HepG2 (cell line): ENCODE measurements around the gene MEF2D. TPM values are rescaled to one million over a fixed set of nuclear protein-coding genes. Genes with fewer than 3 reads are reported as not detected.
A peak's percentile ranks its signal among the peaks of the same experiment; 100 is the strongest.

ENCODE experiments used
- ATAD3A ChIP-seq: sonication (generic); formaldehyde crosslinking; IDR thresholded peaks from 2 replicates; pipeline ENCODE4 v1.4.0; 2020; ENCODE audit warnings: missing genetic modification reagents
- ATF2 ChIP-seq: sonication (generic); formaldehyde crosslinking; IDR thresholded peaks from 2 replicates; pipeline ENCODE4 v1.4.0; 2020; ENCODE audit warnings: missing genetic modification reagents
- EED ChIP-seq: sonication (generic); formaldehyde crosslinking; IDR thresholded peaks from 2 replicates; pipeline ENCODE4 v1.5.0; 2020; ENCODE audit warnings: mild to moderate bottlenecking, missing genetic modification reagents
- FOXA1 ChIP-seq, 2 experiments: fragments of 450-650 bp in 1 of 2; sonication (generic) in 1 of 2; formaldehyde crosslinking in 1 of 2; IDR thresholded peaks; 2 replicates each; pipeline versions ENCODE4 v1.4.0 to v1.6.1; 2016 to 2020; ENCODE audit warnings: missing genetic modification reagents in 1 of 2
- FOXC1 ChIP-seq: sonication (generic); formaldehyde crosslinking; IDR thresholded peaks from 2 replicates; pipeline ENCODE4 v1.8.0; 2022; ENCODE audit warnings: mild to moderate bottlenecking, missing genetic modification reagents, borderline replicate concordance
- NFKB2 ChIP-seq: sonication (generic); formaldehyde crosslinking; IDR thresholded peaks from 2 replicates; pipeline ENCODE4 v1.4.0; 2020; ENCODE audit warnings: missing genetic modification reagents, borderline replicate concordance
- NR2F6 ChIP-seq, 2 experiments: IDR thresholded peaks; 2 replicates each; pipeline ENCODE4 v1.6.1; 2016; ENCODE audit warnings: antibody characterized with exemption in 1 of 2, mild to moderate bottlenecking in 1 of 2
- SRSF9 ChIP-seq: fragments of 200-400 bp; formaldehyde crosslinking; IDR thresholded peaks from 2 replicates; pipeline ENCODE4 v1.6.1; 2018; ENCODE audit warnings: borderline replicate concordance, mild to moderate bottlenecking, low read depth, low read length; ENCODE audit not compliant: insufficient read depth, poor library complexity, severe bottlenecking
- TARDBP ChIP-seq: sonication (generic); formaldehyde crosslinking; IDR thresholded peaks from 2 replicates; pipeline ENCODE4 v1.8.0; 2022; ENCODE audit warnings: mild to moderate bottlenecking, missing genetic modification reagents
- THRA ChIP-seq: sonication (generic); formaldehyde crosslinking; IDR thresholded peaks from 2 replicates; pipeline ENCODE4 v1.4.0; 2020; ENCODE audit warnings: missing genetic modification reagents, borderline replicate concordance
- ZNF431 ChIP-seq: sonication (generic); formaldehyde crosslinking; IDR thresholded peaks from 2 replicates; pipeline ENCODE4 v1.9.0; 2022; ENCODE audit warnings: missing genetic modification reagents, low read depth, mild to moderate bottlenecking, borderline replicate concordance
- ZNF589 ChIP-seq: sonication (generic); formaldehyde crosslinking; conservative IDR thresholded peaks from 2 replicates; pipeline ENCODE4 v1.8.0; 2022; ENCODE audit warnings: mild to moderate bottlenecking, moderate library complexity, missing genetic modification reagents
- ZNF614 ChIP-seq: IDR thresholded peaks from 2 replicates; pipeline ENCODE4 v1.6.1; 2018; ENCODE audit warnings: missing biosample characterization, missing genetic modification reagents, inconsistent platforms, borderline replicate concordance
- polyA plus RNA-seq, 8 experiments: library from polyadenylated mRNA; depleted of rRNA in 3 of 8; stranded (reverse) in 7 of 8; unstranded in 1 of 8; fragments of >200 nt; fragmentation: Illumina TruSeq in 4 of 8; extraction: Trizol in 4 of 8; gene quantifications; 2 replicates each; pipeline versions ENCODE4 v1.2.1 to v1.2.3, GENCODE V29; 2011 to 2016; ENCODE audit warnings: low read depth in 4 of 8, missing spikeins in 1 of 8, mixed read lengths in 1 of 8; ENCODE audit not compliant: insufficient read depth in 1 of 8
- total RNA-seq, 5 experiments: library from RNA; depleted of rRNA; stranded (reverse); fragments of >200 nt; fragmentation: Illumina TruSeq; extraction: Trizol; gene quantifications; 2 replicates each; pipeline ENCODE4 v1.2.3, GENCODE V29; 2016; ENCODE audit warnings: low read depth in 1 of 5
- TF ChIP-seq, protein P1 (sequence below): sonication (generic); formaldehyde crosslinking; IDR thresholded peaks from 2 replicates; pipeline ENCODE4 v1.5.0; 2020; ENCODE audit warnings: missing genetic modification reagents
- TF ChIP-seq, protein P2 (sequence below): sonication (generic); formaldehyde crosslinking; IDR thresholded peaks from 2 replicates; pipeline ENCODE4 v1.5.1; 2020; ENCODE audit warnings: missing genetic modification reagents, mild to moderate bottlenecking, borderline replicate concordance
- TF ChIP-seq, protein P3 (sequence below), 2 experiments: IDR thresholded peaks; 2 replicates each; pipeline ENCODE4 v1.6.1; 2011 to 2012; ENCODE audit warnings: low read length in 2 of 2, borderline replicate concordance in 1 of 2, low read depth in 1 of 2, mild to moderate bottlenecking in 1 of 2, moderate library complexity in 1 of 2

MEF2D gene
- total and polyA plus RNA-seq, 2 of the 13 experiments (the other 11 are each of a cell fraction or from before 2014, with no cell fraction given), result 1.6 to 3.9 TPM

DNA sequence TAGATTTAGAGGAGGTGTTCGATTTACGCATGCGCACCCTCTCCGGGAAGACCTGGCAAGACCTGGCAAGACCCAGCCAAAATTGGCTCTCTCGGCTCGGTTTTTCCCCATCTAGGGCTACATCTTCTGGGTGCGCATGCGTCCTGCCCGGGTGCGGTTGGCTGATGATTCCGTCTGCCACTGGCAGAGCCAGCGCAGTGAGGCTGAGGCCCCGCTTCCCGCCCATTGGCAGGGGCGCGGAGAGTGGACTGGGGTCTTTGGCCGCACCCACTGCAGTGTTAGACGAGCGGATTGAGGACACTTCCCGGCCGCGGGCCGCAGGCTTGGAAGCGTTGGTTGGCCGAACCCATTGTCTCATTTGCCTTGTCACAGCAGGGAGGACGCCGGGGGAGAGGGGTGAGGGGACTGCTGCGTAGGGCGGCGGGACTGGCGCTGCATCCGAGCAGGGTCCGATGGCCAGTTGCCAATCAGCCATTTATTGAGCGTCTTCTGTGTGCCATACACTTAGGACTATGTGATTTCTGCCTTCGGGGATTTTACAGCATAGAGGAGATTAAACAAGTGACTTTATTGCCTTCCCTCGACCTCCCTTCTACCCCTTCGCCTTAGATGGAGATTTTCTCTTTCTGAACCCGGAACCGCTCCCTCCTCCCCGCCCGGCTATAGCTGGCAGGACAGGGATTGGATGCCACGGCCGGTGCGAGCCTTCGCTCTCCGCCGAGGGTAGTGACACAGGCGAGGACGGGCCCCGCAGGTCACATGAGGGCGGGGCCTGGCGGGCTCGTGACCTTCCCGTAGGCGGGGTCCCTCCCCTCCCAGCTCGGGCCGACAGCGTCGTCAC, 43.7 kb downstream of the MEF2D start (continued):
- TF ChIP-seq ATAD3A (CRISPR knock-in tag) (no peak), THRA (CRISPR knock-in tag) (peak; percentile 81; the same call in 1 of the 2 replicates), SRSF9 (no peak), EED (no peak; the same call in 1 of the 2 replicates), ZNF614 (CRISPR knock-in tag) (no peak), ATF2 (CRISPR knock-in tag) (peak; percentile 43; the same call in 1 of the 2 replicates), NR2F6 (IDR thresholded peaks at IDR 0.05) (peak; percentile 22; the same call in 1 of the 2 replicates), NR2F6 (CRISPR knock-in tag; IDR thresholded peaks at IDR 0.05) (peak; percentile 79), ZNF589 (CRISPR knock-in tag) (no peak), ZNF431 (CRISPR knock-in tag) (no peak), FOXA1 (IDR thresholded peaks at IDR 0.05) (no peak), FOXA1 (CRISPR knock-in tag; IDR thresholded peaks at IDR 0.05) (no peak; the same call in 1 of the 2 replicates), NFKB2 (CRISPR knock-in tag) (peak; percentile 76), FOXC1 (CRISPR knock-in tag) (peak; percentile 92), TARDBP (CRISPR knock-in tag) (peak; percentile 21; the same call in 1 of the 2 replicates)
- TF ChIP-seq, protein P1, sequence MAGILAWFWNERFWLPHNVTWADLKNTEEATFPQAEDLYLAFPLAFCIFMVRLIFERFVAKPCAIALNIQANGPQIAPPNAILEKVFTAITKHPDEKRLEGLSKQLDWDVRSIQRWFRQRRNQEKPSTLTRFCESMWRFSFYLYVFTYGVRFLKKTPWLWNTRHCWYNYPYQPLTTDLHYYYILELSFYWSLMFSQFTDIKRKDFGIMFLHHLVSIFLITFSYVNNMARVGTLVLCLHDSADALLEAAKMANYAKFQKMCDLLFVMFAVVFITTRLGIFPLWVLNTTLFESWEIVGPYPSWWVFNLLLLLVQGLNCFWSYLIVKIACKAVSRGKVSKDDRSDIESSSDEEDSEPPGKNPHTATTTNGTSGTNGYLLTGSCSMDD (CRISPR knock-in tag), result no peak
- TF ChIP-seq, protein P2, sequence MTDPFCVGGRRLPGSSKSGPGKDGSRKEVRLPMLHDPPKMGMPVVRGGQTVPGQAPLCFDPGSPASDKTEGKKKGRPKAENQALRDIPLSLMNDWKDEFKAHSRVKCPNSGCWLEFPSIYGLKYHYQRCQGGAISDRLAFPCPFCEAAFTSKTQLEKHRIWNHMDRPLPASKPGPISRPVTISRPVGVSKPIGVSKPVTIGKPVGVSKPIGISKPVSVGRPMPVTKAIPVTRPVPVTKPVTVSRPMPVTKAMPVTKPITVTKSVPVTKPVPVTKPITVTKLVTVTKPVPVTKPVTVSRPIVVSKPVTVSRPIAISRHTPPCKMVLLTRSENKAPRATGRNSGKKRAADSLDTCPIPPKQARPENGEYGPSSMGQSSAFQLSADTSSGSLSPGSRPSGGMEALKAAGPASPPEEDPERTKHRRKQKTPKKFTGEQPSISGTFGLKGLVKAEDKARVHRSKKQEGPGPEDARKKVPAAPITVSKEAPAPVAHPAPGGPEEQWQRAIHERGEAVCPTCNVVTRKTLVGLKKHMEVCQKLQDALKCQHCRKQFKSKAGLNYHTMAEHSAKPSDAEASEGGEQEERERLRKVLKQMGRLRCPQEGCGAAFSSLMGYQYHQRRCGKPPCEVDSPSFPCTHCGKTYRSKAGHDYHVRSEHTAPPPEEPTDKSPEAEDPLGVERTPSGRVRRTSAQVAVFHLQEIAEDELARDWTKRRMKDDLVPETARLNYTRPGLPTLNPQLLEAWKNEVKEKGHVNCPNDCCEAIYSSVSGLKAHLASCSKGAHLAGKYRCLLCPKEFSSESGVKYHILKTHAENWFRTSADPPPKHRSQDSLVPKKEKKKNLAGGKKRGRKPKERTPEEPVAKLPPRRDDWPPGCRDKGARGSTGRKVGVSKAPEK, result 0 out of 2 replicates have a peak, but pooled peaks have one; percentile 37
- TF ChIP-seq, protein P3, sequence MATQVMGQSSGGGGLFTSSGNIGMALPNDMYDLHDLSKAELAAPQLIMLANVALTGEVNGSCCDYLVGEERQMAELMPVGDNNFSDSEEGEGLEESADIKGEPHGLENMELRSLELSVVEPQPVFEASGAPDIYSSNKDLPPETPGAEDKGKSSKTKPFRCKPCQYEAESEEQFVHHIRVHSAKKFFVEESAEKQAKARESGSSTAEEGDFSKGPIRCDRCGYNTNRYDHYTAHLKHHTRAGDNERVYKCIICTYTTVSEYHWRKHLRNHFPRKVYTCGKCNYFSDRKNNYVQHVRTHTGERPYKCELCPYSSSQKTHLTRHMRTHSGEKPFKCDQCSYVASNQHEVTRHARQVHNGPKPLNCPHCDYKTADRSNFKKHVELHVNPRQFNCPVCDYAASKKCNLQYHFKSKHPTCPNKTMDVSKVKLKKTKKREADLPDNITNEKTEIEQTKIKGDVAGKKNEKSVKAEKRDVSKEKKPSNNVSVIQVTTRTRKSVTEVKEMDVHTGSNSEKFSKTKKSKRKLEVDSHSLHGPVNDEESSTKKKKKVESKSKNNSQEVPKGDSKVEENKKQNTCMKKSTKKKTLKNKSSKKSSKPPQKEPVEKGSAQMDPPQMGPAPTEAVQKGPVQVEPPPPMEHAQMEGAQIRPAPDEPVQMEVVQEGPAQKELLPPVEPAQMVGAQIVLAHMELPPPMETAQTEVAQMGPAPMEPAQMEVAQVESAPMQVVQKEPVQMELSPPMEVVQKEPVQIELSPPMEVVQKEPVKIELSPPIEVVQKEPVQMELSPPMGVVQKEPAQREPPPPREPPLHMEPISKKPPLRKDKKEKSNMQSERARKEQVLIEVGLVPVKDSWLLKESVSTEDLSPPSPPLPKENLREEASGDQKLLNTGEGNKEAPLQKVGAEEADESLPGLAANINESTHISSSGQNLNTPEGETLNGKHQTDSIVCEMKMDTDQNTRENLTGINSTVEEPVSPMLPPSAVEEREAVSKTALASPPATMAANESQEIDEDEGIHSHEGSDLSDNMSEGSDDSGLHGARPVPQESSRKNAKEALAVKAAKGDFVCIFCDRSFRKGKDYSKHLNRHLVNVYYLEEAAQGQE (IDR thresholded peaks at IDR 0.05; ENCODE audit: borderline replicate concordance in 1 of 2, low read depth in 1 of 2, low read length in 2 of 2), result no peak
